Measurements from ENCODE around the gene LRP1B.

The LRP1B gene

GRCh38 chr2:140201572-140201971, 1929.2 kb downstream of the LRP1B start:
- no peak for TF ChIP-seq FOXP2 (optimal IDR thresholded peaks at IDR 0.05; ENCODE audit: borderline replicate concordance, extremely low read depth, extremely low read length, insufficient read depth)

DNA sequence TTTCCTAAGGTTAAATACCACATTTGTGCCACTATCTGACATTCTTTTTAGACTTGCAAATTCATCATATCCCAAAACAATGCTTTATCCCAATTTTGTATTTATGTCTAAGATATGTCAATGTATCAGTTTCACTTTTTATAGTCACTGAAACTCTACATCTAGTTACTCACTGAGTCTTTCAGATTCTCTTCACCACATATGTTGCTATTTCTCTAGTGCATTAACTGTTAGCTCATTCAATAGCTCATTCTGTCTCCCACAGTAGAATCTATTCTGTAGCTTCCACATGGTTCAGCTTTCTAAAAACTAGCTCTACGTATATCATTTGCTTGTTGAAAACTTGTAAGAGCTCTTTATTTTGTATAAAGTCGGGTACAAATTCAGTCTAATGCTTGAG, 1930.1 kb downstream of the LRP1B start:
- TF ChIP-seq SIN3A (IDR thresholded peaks at IDR 0.05; ENCODE audit: borderline replicate concordance, insufficient read depth, low read length), result no peak

DNA sequence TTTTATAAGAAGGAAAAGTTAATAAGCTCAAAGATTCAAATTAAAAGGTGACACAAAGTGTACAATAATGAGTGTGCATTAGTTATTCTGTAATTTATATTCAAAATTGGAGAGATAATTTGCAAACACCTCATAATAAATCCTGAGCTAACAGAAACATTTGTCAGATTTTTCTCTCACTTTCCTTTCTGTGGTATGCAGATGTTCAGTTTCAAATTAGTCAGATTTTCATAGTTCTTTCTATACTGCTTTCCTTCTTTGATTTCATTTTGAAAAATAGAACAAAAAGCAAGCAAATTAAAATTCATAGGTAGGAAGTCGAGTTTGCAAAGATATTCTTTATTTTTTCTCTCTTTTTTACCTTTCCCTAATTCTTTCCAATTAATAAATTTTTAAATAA, 1930.5 kb downstream of the LRP1B start:
- TF ChIP-seq TAF1 (IDR thresholded peaks at IDR 0.05; ENCODE audit: borderline replicate concordance, insufficient read depth, low read length) (no peak), SIN3A (IDR thresholded peaks at IDR 0.05; ENCODE audit: borderline replicate concordance, insufficient read depth, low read length) (no peak), POLR2AphosphoS5 (IDR thresholded peaks at IDR 0.05; ENCODE audit: low read depth, low read length) (no peak), FOXP2 (optimal IDR thresholded peaks at IDR 0.05; ENCODE audit: borderline replicate concordance, extremely low read depth, extremely low read length, insufficient read depth) (no peak)
- TF ChIP-seq, protein P1, sequence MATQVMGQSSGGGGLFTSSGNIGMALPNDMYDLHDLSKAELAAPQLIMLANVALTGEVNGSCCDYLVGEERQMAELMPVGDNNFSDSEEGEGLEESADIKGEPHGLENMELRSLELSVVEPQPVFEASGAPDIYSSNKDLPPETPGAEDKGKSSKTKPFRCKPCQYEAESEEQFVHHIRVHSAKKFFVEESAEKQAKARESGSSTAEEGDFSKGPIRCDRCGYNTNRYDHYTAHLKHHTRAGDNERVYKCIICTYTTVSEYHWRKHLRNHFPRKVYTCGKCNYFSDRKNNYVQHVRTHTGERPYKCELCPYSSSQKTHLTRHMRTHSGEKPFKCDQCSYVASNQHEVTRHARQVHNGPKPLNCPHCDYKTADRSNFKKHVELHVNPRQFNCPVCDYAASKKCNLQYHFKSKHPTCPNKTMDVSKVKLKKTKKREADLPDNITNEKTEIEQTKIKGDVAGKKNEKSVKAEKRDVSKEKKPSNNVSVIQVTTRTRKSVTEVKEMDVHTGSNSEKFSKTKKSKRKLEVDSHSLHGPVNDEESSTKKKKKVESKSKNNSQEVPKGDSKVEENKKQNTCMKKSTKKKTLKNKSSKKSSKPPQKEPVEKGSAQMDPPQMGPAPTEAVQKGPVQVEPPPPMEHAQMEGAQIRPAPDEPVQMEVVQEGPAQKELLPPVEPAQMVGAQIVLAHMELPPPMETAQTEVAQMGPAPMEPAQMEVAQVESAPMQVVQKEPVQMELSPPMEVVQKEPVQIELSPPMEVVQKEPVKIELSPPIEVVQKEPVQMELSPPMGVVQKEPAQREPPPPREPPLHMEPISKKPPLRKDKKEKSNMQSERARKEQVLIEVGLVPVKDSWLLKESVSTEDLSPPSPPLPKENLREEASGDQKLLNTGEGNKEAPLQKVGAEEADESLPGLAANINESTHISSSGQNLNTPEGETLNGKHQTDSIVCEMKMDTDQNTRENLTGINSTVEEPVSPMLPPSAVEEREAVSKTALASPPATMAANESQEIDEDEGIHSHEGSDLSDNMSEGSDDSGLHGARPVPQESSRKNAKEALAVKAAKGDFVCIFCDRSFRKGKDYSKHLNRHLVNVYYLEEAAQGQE (IDR thresholded peaks at IDR 0.05; ENCODE audit: insufficient read depth in 1 of 2, low read depth in 2 of 2, low read length in 2 of 2), result no peak

DNA sequence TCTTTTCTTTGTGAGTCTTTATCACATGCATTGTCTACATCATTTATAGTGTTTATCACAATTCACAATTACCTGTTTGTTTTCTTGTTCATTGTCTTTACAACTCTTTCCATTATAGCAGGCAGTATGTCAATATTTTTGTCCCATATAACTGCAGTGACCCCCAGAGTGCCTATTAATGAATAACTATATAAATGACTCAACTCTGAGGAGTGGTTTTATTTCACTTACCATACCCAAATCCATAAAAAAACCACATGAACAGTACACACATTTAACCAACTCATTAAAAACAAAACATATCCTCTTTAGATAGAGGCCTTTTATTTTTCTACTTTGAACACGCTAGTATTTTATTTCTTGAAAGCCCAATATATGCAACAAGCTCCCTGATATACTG, 1931.5 kb downstream of the LRP1B start:
- TF ChIP-seq TAF1 (IDR thresholded peaks at IDR 0.05; ENCODE audit: borderline replicate concordance, insufficient read depth, low read length) (no peak), FOXP2 (optimal IDR thresholded peaks at IDR 0.05; ENCODE audit: borderline replicate concordance, extremely low read depth, extremely low read length, insufficient read depth) (no peak), POLR2AphosphoS5 (IDR thresholded peaks at IDR 0.05; ENCODE audit: low read depth, low read length) (no peak), SIN3A (IDR thresholded peaks at IDR 0.05; ENCODE audit: borderline replicate concordance, insufficient read depth, low read length) (no peak)
- TF ChIP-seq, protein P1 (IDR thresholded peaks at IDR 0.05; ENCODE audit: insufficient read depth in 1 of 2, low read depth in 2 of 2, low read length in 2 of 2), result no peak

GRCh38 chr2:140187086-140187485, 1943.7 kb downstream of the LRP1B start:
- TF ChIP-seq SIN3A (IDR thresholded peaks at IDR 0.05; ENCODE audit: borderline replicate concordance, insufficient read depth, low read length) (no peak), FOXP2 (optimal IDR thresholded peaks at IDR 0.05; ENCODE audit: borderline replicate concordance, extremely low read depth, extremely low read length, insufficient read depth) (no peak), TAF1 (IDR thresholded peaks at IDR 0.05; ENCODE audit: borderline replicate concordance, insufficient read depth, low read length) (no peak), POLR2AphosphoS5 (IDR thresholded peaks at IDR 0.05; ENCODE audit: low read depth, low read length) (no peak)
- TF ChIP-seq, protein P1 (IDR thresholded peaks at IDR 0.05; ENCODE audit: insufficient read depth in 1 of 2, low read depth in 2 of 2, low read length in 2 of 2), result no peak

DNA sequence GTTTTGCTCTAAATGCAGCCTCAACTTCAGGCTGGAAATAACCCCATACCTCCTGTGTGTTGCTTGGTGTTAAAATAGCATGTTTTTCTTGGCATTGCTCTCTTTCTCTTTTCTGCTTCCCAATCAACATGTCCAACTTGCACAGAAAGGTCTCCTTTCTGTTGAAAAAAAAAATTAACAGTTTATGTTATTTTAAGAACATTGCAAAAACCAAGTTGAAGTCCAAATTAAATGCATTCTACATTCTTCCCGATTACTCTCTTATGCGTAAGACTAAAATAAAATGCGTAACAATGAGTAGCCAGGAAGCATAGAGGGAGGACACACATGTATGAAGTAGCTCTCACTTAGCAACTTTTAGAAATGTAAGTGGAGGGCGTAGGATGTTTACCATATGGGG, 1944.5 kb downstream of the LRP1B start:
- TF ChIP-seq SIN3A (IDR thresholded peaks at IDR 0.05; ENCODE audit: borderline replicate concordance, insufficient read depth, low read length) (no peak), FOXP2 (optimal IDR thresholded peaks at IDR 0.05; ENCODE audit: borderline replicate concordance, extremely low read depth, extremely low read length, insufficient read depth) (no peak), TAF1 (IDR thresholded peaks at IDR 0.05; ENCODE audit: borderline replicate concordance, insufficient read depth, low read length) (no peak), POLR2AphosphoS5 (IDR thresholded peaks at IDR 0.05; ENCODE audit: low read depth, low read length) (no peak)
- TF ChIP-seq, protein P1 (IDR thresholded peaks at IDR 0.05; ENCODE audit: insufficient read depth in 1 of 2, low read depth in 2 of 2, low read length in 2 of 2), result no peak

All from PFSK-1 (cell line).